Measurements from ENCODE around the gene CLDN25.

Gene CLDN25

DNA sequence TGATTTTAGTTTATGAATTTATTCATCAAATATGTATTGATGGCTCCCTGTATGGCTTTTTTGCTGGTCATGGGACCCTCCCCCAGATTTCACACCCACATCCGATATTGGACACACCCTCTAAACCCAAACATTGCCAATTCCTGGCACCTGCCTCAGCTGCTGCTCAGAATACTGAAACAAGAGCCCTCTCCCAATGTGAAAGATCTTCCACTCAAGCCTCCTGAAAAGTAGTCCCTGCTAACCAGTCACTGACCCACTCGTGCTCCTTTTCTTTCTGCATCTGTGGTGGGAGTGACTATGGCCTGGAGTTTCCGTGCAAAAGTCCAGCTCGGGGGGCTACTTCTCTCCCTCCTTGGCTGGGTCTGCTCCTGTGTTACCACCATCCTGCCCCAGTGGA is at the start of gene CLDN25:
TSS of gene CLDN25 (plus strand) at position 301 of the 400 bp plus-strand sequence. CDS start at position 301, 0 bp downstream.
- ChIA-PET CTCF (interaction anchor here (0.8 to 1.4 kb wide), 2 partner anchors 27 kb away, joined by 3 read pairs; no protein-coding TSS in a partner anchor), POLR2A (no interaction called here)
- Histone ChIP-seq H3K4me1 (ENCODE audit: control insufficient read depth, insufficient read depth, low read length) (0 out of 2 replicates have a peak, but pooled peaks cover 3% of the 10 kb centered on the region), H3K9me3 (ENCODE audit: control insufficient read depth, insufficient read depth, low read depth, low read length) (no peaks in the 10 kb centered on the region), H3K4me3 (ENCODE audit: low read depth, low read length) (no peak within 1 kb of the TSS), H3K36me3 (ENCODE audit: control insufficient read depth in 2 of 2, insufficient read depth in 1 of 2, low read length in 2 of 2) (no peaks in the 10 kb centered on the region), H3K27ac (ENCODE audit: extremely low read depth, low read depth, low read length) (no peak within 1 kb of the TSS)
- TF ChIP-seq ZNF10 (tag by site-specific recombination; IDR thresholded peaks at IDR 0.05): no peak
- TF ChIP-seq, protein P1, sequence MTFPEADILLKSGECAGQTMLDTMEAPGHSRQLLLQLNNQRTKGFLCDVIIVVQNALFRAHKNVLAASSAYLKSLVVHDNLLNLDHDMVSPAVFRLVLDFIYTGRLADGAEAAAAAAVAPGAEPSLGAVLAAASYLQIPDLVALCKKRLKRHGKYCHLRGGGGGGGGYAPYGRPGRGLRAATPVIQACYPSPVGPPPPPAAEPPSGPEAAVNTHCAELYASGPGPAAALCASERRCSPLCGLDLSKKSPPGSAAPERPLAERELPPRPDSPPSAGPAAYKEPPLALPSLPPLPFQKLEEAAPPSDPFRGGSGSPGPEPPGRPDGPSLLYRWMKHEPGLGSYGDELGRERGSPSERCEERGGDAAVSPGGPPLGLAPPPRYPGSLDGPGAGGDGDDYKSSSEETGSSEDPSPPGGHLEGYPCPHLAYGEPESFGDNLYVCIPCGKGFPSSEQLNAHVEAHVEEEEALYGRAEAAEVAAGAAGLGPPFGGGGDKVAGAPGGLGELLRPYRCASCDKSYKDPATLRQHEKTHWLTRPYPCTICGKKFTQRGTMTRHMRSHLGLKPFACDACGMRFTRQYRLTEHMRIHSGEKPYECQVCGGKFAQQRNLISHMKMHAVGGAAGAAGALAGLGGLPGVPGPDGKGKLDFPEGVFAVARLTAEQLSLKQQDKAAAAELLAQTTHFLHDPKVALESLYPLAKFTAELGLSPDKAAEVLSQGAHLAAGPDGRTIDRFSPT (tag by site-specific recombination; IDR thresholded peaks at IDR 0.05): no peak
- TF ChIP-seq, protein P2, sequence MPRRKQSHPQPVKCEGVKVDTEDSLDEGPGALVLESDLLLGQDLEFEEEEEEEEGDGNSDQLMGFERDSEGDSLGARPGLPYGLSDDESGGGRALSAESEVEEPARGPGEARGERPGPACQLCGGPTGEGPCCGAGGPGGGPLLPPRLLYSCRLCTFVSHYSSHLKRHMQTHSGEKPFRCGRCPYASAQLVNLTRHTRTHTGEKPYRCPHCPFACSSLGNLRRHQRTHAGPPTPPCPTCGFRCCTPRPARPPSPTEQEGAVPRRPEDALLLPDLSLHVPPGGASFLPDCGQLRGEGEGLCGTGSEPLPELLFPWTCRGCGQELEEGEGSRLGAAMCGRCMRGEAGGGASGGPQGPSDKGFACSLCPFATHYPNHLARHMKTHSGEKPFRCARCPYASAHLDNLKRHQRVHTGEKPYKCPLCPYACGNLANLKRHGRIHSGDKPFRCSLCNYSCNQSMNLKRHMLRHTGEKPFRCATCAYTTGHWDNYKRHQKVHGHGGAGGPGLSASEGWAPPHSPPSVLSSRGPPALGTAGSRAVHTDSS (tag by site-specific recombination; IDR thresholded peaks at IDR 0.05): no peak
- TF ChIP-seq, protein P3, sequence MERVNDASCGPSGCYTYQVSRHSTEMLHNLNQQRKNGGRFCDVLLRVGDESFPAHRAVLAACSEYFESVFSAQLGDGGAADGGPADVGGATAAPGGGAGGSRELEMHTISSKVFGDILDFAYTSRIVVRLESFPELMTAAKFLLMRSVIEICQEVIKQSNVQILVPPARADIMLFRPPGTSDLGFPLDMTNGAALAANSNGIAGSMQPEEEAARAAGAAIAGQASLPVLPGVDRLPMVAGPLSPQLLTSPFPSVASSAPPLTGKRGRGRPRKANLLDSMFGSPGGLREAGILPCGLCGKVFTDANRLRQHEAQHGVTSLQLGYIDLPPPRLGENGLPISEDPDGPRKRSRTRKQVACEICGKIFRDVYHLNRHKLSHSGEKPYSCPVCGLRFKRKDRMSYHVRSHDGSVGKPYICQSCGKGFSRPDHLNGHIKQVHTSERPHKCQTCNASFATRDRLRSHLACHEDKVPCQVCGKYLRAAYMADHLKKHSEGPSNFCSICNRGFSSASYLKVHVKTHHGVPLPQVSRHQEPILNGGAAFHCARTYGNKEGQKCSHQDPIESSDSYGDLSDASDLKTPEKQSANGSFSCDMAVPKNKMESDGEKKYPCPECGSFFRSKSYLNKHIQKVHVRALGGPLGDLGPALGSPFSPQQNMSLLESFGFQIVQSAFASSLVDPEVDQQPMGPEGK (tag by site-specific recombination; IDR thresholded peaks at IDR 0.05): no peak
- TF ChIP-seq, protein P4, sequence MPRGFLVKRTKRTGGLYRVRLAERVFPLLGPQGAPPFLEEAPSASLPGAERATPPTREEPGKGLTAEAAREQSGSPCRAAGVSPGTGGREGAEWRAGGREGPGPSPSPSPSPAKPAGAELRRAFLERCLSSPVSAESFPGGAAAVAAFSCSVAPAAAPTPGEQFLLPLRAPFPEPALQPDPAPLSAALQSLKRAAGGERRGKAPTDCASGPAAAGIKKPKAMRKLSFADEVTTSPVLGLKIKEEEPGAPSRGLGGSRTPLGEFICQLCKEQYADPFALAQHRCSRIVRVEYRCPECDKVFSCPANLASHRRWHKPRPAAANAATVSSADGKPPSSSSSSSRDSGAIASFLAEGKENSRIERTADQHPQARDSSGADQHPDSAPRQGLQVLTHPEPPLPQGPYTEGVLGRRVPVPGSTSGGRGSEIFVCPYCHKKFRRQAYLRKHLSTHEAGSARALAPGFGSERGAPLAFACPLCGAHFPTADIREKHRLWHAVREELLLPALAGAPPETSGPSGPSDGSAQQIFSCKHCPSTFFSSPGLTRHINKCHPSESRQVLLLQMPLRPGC (tag by site-specific recombination; IDR thresholded peaks at IDR 0.05): no peak
- TF ChIP-seq, protein P5, sequence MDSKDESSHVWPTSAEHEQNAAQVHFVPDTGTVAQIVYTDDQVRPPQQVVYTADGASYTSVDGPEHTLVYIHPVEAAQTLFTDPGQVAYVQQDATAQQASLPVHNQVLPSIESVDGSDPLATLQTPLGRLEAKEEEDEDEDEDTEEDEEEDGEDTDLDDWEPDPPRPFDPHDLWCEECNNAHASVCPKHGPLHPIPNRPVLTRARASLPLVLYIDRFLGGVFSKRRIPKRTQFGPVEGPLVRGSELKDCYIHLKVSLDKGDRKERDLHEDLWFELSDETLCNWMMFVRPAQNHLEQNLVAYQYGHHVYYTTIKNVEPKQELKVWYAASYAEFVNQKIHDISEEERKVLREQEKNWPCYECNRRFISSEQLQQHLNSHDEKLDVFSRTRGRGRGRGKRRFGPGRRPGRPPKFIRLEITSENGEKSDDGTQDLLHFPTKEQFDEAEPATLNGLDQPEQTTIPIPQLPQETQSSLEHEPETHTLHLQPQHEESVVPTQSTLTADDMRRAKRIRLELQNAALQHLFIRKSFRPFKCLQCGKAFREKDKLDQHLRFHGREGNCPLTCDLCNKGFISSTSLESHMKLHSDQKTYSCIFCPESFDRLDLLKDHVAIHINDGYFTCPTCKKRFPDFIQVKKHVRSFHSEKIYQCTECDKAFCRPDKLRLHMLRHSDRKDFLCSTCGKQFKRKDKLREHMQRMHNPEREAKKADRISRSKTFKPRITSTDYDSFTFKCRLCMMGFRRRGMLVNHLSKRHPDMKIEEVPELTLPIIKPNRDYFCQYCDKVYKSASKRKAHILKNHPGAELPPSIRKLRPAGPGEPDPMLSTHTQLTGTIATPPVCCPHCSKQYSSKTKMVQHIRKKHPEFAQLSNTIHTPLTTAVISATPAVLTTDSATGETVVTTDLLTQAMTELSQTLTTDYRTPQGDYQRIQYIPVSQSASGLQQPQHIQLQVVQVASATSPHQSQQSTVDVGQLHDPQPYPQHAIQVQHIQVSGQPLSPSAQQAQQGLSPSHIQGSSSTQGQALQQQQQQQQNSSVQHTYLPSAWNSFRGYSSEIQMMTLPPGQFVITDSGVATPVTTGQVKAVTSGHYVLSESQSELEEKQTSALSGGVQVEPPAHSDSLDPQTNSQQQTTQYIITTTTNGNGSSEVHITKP (tag by site-specific recombination; IDR thresholded peaks at IDR 0.05): no peak
- no peak for TF ChIP-seq ZNF24 (tag by site-specific recombination; IDR thresholded peaks at IDR 0.05)
- TF ChIP-seq, protein P6, sequence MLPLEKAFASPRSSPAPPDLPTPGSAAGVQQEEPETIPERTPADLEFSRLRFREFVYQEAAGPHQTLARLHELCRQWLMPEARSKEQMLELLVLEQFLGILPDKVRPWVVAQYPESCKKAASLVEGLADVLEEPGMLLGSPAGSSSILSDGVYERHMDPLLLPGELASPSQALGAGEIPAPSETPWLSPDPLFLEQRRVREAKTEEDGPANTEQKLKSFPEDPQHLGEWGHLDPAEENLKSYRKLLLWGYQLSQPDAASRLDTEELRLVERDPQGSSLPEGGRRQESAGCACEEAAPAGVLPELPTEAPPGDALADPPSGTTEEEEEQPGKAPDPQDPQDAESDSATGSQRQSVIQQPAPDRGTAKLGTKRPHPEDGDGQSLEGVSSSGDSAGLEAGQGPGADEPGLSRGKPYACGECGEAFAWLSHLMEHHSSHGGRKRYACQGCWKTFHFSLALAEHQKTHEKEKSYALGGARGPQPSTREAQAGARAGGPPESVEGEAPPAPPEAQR (tag by site-specific recombination; IDR thresholded peaks at IDR 0.05): no peak
- TF ChIP-seq ZNF324 (tag by site-specific recombination; IDR thresholded peaks at IDR 0.05): no peak
- TF ChIP-seq ZFHX2 (tag by site-specific recombination; conservative IDR thresholded peaks at IDR 0.05): no peak
- no peak for TF ChIP-seq ZNF37A (tag by site-specific recombination; IDR thresholded peaks at IDR 0.05)
- TF ChIP-seq WT1 (tag by site-specific recombination; IDR thresholded peaks at IDR 0.05): no peak
- TF ChIP-seq ZNF354C (tag by site-specific recombination; IDR thresholded peaks at IDR 0.05; ENCODE audit: borderline replicate concordance, low read depth): no peak
- TF ChIP-seq BCL11A (tag by site-specific recombination; IDR thresholded peaks at IDR 0.05; ENCODE audit: low read depth): no peak
- no peak for TF ChIP-seq KLF9 (tag by site-specific recombination; IDR thresholded peaks at IDR 0.05; ENCODE audit: low read depth)
- TF ChIP-seq SP3 (tag by site-specific recombination; IDR thresholded peaks at IDR 0.05): no peak

All from HEK293 (cell line).